Loucy (cell line): ENCODE measurements around the gene NDST1.

Experiments
- EZH2phosphoT487 ChIP-seq: fragments of 200-600 bp; IDR thresholded peaks from 2 replicates; pipeline ENCODE4 v1.6.1; 2018; ENCODE audit warnings: antibody characterized with exemption, mild to moderate bottlenecking, moderate library complexity, borderline replicate concordance
- TF ChIP-seq, protein P1 (sequence below): fragments of 200-600 bp; sonication (generic); conservative IDR thresholded peaks from 2 replicates; pipeline ENCODE4 v1.5.1; 2014; ENCODE audit warnings: mild to moderate bottlenecking, antibody characterized with exemption, low read length

DNA sequence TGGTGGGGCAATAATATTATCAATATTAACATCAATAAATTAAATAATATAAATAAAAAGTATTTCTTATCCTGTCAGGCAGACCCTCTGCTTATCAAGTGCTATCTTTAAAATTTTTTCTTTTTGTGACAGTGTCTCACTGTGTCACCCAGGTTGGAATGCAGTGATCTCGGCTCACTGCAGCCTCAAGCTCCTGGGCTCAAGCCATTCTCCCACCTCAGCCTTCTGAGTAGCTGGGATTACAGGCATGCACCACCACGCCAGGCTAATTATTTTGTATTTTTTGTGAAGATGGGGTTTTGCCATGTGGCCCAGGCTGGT is 53.2 kb downstream of the NDST1 start:
- TF ChIP-seq, protein P1, sequence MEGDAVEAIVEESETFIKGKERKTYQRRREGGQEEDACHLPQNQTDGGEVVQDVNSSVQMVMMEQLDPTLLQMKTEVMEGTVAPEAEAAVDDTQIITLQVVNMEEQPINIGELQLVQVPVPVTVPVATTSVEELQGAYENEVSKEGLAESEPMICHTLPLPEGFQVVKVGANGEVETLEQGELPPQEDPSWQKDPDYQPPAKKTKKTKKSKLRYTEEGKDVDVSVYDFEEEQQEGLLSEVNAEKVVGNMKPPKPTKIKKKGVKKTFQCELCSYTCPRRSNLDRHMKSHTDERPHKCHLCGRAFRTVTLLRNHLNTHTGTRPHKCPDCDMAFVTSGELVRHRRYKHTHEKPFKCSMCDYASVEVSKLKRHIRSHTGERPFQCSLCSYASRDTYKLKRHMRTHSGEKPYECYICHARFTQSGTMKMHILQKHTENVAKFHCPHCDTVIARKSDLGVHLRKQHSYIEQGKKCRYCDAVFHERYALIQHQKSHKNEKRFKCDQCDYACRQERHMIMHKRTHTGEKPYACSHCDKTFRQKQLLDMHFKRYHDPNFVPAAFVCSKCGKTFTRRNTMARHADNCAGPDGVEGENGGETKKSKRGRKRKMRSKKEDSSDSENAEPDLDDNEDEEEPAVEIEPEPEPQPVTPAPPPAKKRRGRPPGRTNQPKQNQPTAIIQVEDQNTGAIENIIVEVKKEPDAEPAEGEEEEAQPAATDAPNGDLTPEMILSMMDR: no peak
- TF ChIP-seq EZH2phosphoT487: no peak
